NCI-H1436 treated with DMSO at 0.1 percent for 48 hours (cell line): ENCODE measurements around the gene CYTH1.
"Not testable (repeated sequence)": the region's sequence is repeated elsewhere in the genome, so short reads cannot be mapped to it uniquely, and the experiment has no call there.

Experiments used
- DNase-seq: peaks from one replicate; lab custom pipeline; 2025; lab: John Stamatoyannopoulos, UW

CYTH1 gene

GRCh38 chr17:78687125-78687524 lies 94.9 kb downstream of the CYTH1 start:
- no peak for DNase-seq

GRCh38 chr17:78684026-78684425 lies 98.0 kb downstream of the CYTH1 start:
- DNase-seq, result no peak

GRCh38 chr17:78683408-78683961 lies 98.6 kb downstream of the CYTH1 start:
- DNase-seq, result no peak

- DNase-seq, result no peak
Observed at GRCh38 chr17:78682363-78682762, 99.7 kb downstream of the CYTH1 start.

GRCh38 chr17:78680436-78680835 lies 101.6 kb downstream of the CYTH1 start:
- no peak for DNase-seq

GRCh38 chr17:78679495-78680395 lies 102.3 kb downstream of the CYTH1 start:
- DNase-seq, result no peak

GRCh38 chr17:78678711-78679110 lies 103.4 kb downstream of the CYTH1 start:
- DNase-seq, result no peak

- DNase-seq, result no peak
Observed at GRCh38 chr17:78678222-78678557, 103.9 kb downstream of the CYTH1 start.

GRCh38 chr17:78677303-78678221 lies 104.5 kb downstream of the CYTH1 start:
- no peak for DNase-seq

- DNase-seq, result no peak
Observed at GRCh38 chr17:78676412-78677302, 105.4 kb downstream of the CYTH1 start.

GRCh38 chr17:78675836-78676235 lies 106.2 kb downstream of the CYTH1 start:
- DNase-seq, result no peak

GRCh38 chr17:78675316-78675616 lies 106.8 kb downstream of the CYTH1 start:
- DNase-seq, result no peak

GRCh38 chr17:78674595-78675315 lies 107.3 kb downstream of the CYTH1 start:
- no peak for DNase-seq

- no peak for DNase-seq
Observed at GRCh38 chr17:78674156-78674555, 107.9 kb downstream of the CYTH1 start.

GRCh38 chr17:78673395-78673794 lies 108.7 kb downstream of the CYTH1 start:
- DNase-seq, result no peak

GRCh38 chr17:78672871-78673371 lies 109.2 kb downstream of the CYTH1 start:
- no peak for DNase-seq

- no peak for DNase-seq
Observed at GRCh38 chr17:78672005-78672404, 110.1 kb downstream of the CYTH1 start.

GRCh38 chr17:78671726-78672001 lies 110.4 kb downstream of the CYTH1 start:
- DNase-seq, result not testable (repeated sequence)

GRCh38 chr17:78670850-78671725 lies 111.0 kb downstream of the CYTH1 start:
- DNase-seq, result no peak

GRCh38 chr17:78669975-78670518 lies 112.0 kb downstream of the CYTH1 start:
- DNase-seq, result no peak
